OCI-LY3 (cell line): ENCODE measurements around the gene EMC10.

Source experiments
- EZH2phosphoT487 ChIP-seq: fragments of 200-600 bp; shearing (Covaris generic); IDR thresholded peaks from 2 replicates; pipeline ENCODE4 v1.6.1; 2018; ENCODE audit warnings: antibody characterized with exemption, mixed run types, low read depth
- TF ChIP-seq, protein P1 (sequence below): fragments of 200-600, 300-600 bp; sonication (generic); IDR thresholded peaks from 2 replicates; pipeline ENCODE4 v1.5.1; 2014; ENCODE audit warnings: antibody characterized with exemption, low read length, low read depth

GRCh38 chr19:50478901-50479715 lies 2.8 kb downstream of the EMC10 start:
- TF ChIP-seq, protein P1, sequence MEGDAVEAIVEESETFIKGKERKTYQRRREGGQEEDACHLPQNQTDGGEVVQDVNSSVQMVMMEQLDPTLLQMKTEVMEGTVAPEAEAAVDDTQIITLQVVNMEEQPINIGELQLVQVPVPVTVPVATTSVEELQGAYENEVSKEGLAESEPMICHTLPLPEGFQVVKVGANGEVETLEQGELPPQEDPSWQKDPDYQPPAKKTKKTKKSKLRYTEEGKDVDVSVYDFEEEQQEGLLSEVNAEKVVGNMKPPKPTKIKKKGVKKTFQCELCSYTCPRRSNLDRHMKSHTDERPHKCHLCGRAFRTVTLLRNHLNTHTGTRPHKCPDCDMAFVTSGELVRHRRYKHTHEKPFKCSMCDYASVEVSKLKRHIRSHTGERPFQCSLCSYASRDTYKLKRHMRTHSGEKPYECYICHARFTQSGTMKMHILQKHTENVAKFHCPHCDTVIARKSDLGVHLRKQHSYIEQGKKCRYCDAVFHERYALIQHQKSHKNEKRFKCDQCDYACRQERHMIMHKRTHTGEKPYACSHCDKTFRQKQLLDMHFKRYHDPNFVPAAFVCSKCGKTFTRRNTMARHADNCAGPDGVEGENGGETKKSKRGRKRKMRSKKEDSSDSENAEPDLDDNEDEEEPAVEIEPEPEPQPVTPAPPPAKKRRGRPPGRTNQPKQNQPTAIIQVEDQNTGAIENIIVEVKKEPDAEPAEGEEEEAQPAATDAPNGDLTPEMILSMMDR = peak; percentile 87
- TF ChIP-seq EZH2phosphoT487 = no peak
